ENCODE results near the gene LDB2.
"Not testable (repeated sequence)": the region's sequence is repeated elsewhere in the genome, so short reads cannot be mapped to it uniquely, and the experiment has no call there.

Gene LDB2

GRCh38 chr4:16897991-16898827, at the start of gene LDB2:
TSS of gene LDB2 (minus strand) at chr4:16898645.
- DNase-seq (ENCODE audit: low read depth in 2 of 2), result no peak

- DNase-seq (ENCODE audit: low read depth in 2 of 2), result no peak
Observed at GRCh38 chr4:16942491-16942890, 44.0 kb upstream of the LDB2 start.

GRCh38 chr4:16939178-16939577, 40.7 kb upstream of the LDB2 start:
- no peak for DNase-seq (ENCODE audit: low read depth in 2 of 2)

- no peak for DNase-seq (ENCODE audit: low read depth in 2 of 2)
Observed at GRCh38 chr4:16938512-16939040, 40.1 kb upstream of the LDB2 start.

GRCh38 chr4:16931339-16932305, 33.2 kb upstream of the LDB2 start:
- DNase-seq (ENCODE audit: low read depth in 2 of 2), result no peak

GRCh38 chr4:16926214-16926613, 27.8 kb upstream of the LDB2 start:
- no peak for DNase-seq (ENCODE audit: low read depth in 2 of 2)

GRCh38 chr4:16918716-16919115, 20.3 kb upstream of the LDB2 start:
- DNase-seq (ENCODE audit: low read depth in 2 of 2), result not testable (repeated sequence)

- peak; percentile 35 to 50 for DNase-seq (ENCODE audit: low read depth in 2 of 2)
Observed at GRCh38 chr4:16916719-16917337, 18.4 kb upstream of the LDB2 start.

- no peak for DNase-seq (ENCODE audit: low read depth in 2 of 2)
Observed at GRCh38 chr4:16916031-16916430, 17.6 kb upstream of the LDB2 start.

GRCh38 chr4:16914208-16914607, 15.8 kb upstream of the LDB2 start:
- DNase-seq (ENCODE audit: low read depth in 2 of 2), result no peak

- DNase-seq (ENCODE audit: low read depth in 2 of 2), result no peak
Observed at GRCh38 chr4:16912896-16913295, 14.5 kb upstream of the LDB2 start.

- no peak for DNase-seq (ENCODE audit: low read depth in 2 of 2)
Observed at GRCh38 chr4:16909281-16909680, 10.8 kb upstream of the LDB2 start.

GRCh38 chr4:16908377-16909021, 10.1 kb upstream of the LDB2 start:
- no peak for DNase-seq (ENCODE audit: low read depth in 2 of 2)

- DNase-seq (ENCODE audit: low read depth in 2 of 2), result no peak
Observed at GRCh38 chr4:16900325-16900724, 1.9 kb upstream of the LDB2 start.

GRCh38 chr4:16896881-16897750, 1.3 kb downstream of the LDB2 start:
- DNase-seq (ENCODE audit: low read depth in 2 of 2), result no peak

- DNase-seq (ENCODE audit: low read depth in 2 of 2), result no peak
Observed at GRCh38 chr4:16894406-16894805, 4.0 kb downstream of the LDB2 start.

GRCh38 chr4:16893141-16893651, 5.2 kb downstream of the LDB2 start:
- DNase-seq (ENCODE audit: low read depth in 2 of 2), result no peak

- no peak for DNase-seq (ENCODE audit: low read depth in 2 of 2)
Observed at GRCh38 chr4:16890651-16891050, 7.8 kb downstream of the LDB2 start.

GRCh38 chr4:16889945-16890344, 8.5 kb downstream of the LDB2 start:
- no peak for DNase-seq (ENCODE audit: low read depth in 2 of 2)

GRCh38 chr4:16887887-16888286, 10.6 kb downstream of the LDB2 start:
- DNase-seq (ENCODE audit: low read depth in 2 of 2), result no peak
